K562 (cell line): ENCODE results near the gene NAV2. TPM values are rescaled to one million over a fixed set of nuclear protein-coding genes. Genes with fewer than 3 reads are reported as not detected.

Source experiments
- ATAC-seq: fragments of 200-7000 bp; cut with Tn5 transposase; 3 replicates; pipeline ENCODE4 v1.9.1; 2020; ENCODE audit warnings: moderate library complexity
- BruUV-seq: library from RNA; stranded (reverse); fragments of 400-500 nt; replicated peaks from 2 replicates; lab custom pipeline; 2021; lab: Mats Ljungman, UMichigan
- CTCF ChIA-PET: fragments of 300-600 bp; formaldehyde crosslinking; extraction: SDS; loops from one replicate; lab custom pipeline; 2021; ENCODE audit warnings: low intra/inter-chr PET ratio; lab: Yijun Ruan, JAX
- POLR2A ChIA-PET: fragments of 300-600, 350-650 bp; sonication (Branson Sonifier 250); formaldehyde crosslinking; extraction: SDS; loops from one replicate; lab custom pipeline; 2021; ENCODE audit warnings: antibody characterized with exemption, inconsistent platforms; lab: Yijun Ruan, JAX
- DNase-seq, 4 experiments: peaks; one replicate each; pipeline versions ENCODE4 v3.0.0 to v3.0.0-alpha.2; 2011 to 2018; ENCODE audit warnings: low spot score in 3 of 4, mixed read lengths in 3 of 4; ENCODE audit errors: extremely low read depth in 1 of 4
- FAIRE-seq: peaks from 2 replicates; lab custom pipeline; 2011; peaks lifted over from hg19 to GRCh38; lab: Jason Lieb, UNC
- H2AFZ ChIP-seq: 2 replicates; pipeline ENCODE4 v1.6.0; 2011; ENCODE audit warnings: low read depth, low read length, control low read depth, inconsistent platforms
- H3K27ac ChIP-seq: fragments of 200-600 bp; 3 replicates; pipeline ENCODE4 v1.8.0; 2011; ENCODE audit warnings: low read depth, mild to moderate bottlenecking, control low read depth, inconsistent platforms, low read length, moderate library complexity, mixed read lengths; ENCODE audit errors: extremely low read depth
- H3K27me3 ChIP-seq, 2 experiments: fragments of 300-600 bp in 1 of 2; 2 replicates in 1 of 2; 3 replicates in 1 of 2; pipeline versions ENCODE4 v1.6.0 to v1.8.0; 2011; ENCODE audit warnings: inconsistent platforms in 2 of 2, low read length in 2 of 2, mild to moderate bottlenecking in 1 of 2, mixed read lengths in 1 of 2, moderate library complexity in 1 of 2; ENCODE audit not compliant: control insufficient read depth in 2 of 2, insufficient read depth in 2 of 2
- H3K36me3 ChIP-seq: fragments of 300-600 bp; 3 replicates; pipeline ENCODE4 v1.8.0; 2011; ENCODE audit warnings: mild to moderate bottlenecking, low read length, inconsistent platforms; ENCODE audit not compliant: control insufficient read depth, insufficient read depth
- H3K4me1 ChIP-seq, 2 experiments: fragments of 200-600 bp in 1 of 2; replicated peaks in 1 of 2; 2 replicates in 1 of 2; 3 replicates in 1 of 2; pipeline versions ENCODE4 v1.5.1 to v1.8.0; 2011; ENCODE audit warnings: inconsistent platforms in 2 of 2, low read length in 2 of 2, mild to moderate bottlenecking in 1 of 2, mixed read lengths in 1 of 2, moderate library complexity in 1 of 2; ENCODE audit not compliant: control insufficient read depth in 2 of 2, insufficient read depth in 2 of 2
- H3K4me2 ChIP-seq: 2 replicates; pipeline ENCODE4 v1.6.1; 2011; ENCODE audit warnings: low read length, control low read depth, inconsistent platforms, mixed read lengths; ENCODE audit not compliant: insufficient read depth
- H3K4me3 ChIP-seq: fragments of 200-600 bp; sonication (generic), shearing (Covaris generic); 2 replicates; pipeline ENCODE4 v1.5.1; 2016; ENCODE audit warnings: control low read depth, inconsistent platforms
- H3K79me2 ChIP-seq: fragments of 200-600 bp; 3 replicates; pipeline ENCODE4 v1.8.0; 2011; ENCODE audit warnings: low read length, inconsistent platforms; ENCODE audit not compliant: control insufficient read depth, insufficient read depth
- H3K9ac ChIP-seq, 2 experiments: 2 replicates each; pipeline versions ENCODE4 v1.6.0 to v1.6.1; 2011; ENCODE audit warnings: low read depth in 2 of 2, low read length in 2 of 2, control low read depth in 1 of 2, inconsistent platforms in 1 of 2, mild to moderate bottlenecking in 1 of 2, mixed read lengths in 1 of 2; ENCODE audit not compliant: insufficient read depth in 1 of 2
- H3K9me1 ChIP-seq: one replicate; pipeline ENCODE4 v1.6.0; 2011; ENCODE audit warnings: inconsistent platforms, mild to moderate bottlenecking, low read length, moderate library complexity; ENCODE audit not compliant: control insufficient read depth, insufficient read depth
- H3K9me3 ChIP-seq: replicated peaks from 2 replicates; pipeline ENCODE4 v1.5.1; 2011; ENCODE audit warnings: low read depth, low read length, inconsistent platforms; ENCODE audit not compliant: control insufficient read depth, insufficient read depth
- H4K20me1 ChIP-seq: replicated peaks from 2 replicates; pipeline ENCODE4 v1.6.1; 2011; ENCODE audit warnings: low read length, inconsistent platforms, mixed read lengths; ENCODE audit not compliant: control insufficient read depth, insufficient read depth
- HDAC3 ChIP-seq: fragments of 450-650 bp; IDR thresholded peaks from 2 replicates; pipeline ENCODE4 v1.6.1; 2018; ENCODE audit warnings: borderline replicate concordance, mild to moderate bottlenecking, moderate library complexity; ENCODE audit not compliant: partially characterized antibody
- NFRKB ChIP-seq: fragments of 450-650 bp; IDR thresholded peaks from 2 replicates; pipeline ENCODE4 v1.6.1; 2016; ENCODE audit warnings: low read depth
- PHB2 ChIP-seq: fragments of 450-650 bp; IDR thresholded peaks from 2 replicates; pipeline ENCODE4 v1.6.1; 2017; ENCODE audit warnings: low read depth
- RERE ChIP-seq: sonication (generic); formaldehyde crosslinking; IDR thresholded peaks from 2 replicates; pipeline ENCODE4 v1.8.0; 2023; ENCODE audit warnings: missing genetic modification reagents, mild to moderate bottlenecking, borderline replicate concordance
- ZNF407 ChIP-seq: fragments of 450-650 bp; IDR thresholded peaks from 2 replicates; pipeline ENCODE4 v1.6.1; 2016; ENCODE audit warnings: low read depth
- ZNF77 ChIP-seq: fragments of 250-450 bp; sonication (Bioruptor Pico); IDR thresholded peaks from 2 replicates; pipeline ENCODE4 v1.5.0; 2020
- WGBS: fragments of 100-300 bp; shearing (Covaris generic); methylation state at CpG from one replicate; pipeline ENCODE4 v1.1.6; 2016; ENCODE audit warnings: low coverage, mixed read lengths; ENCODE audit not compliant: insufficient coverage; ENCODE audit errors: missing lambda C conversion rate; 5-methylcytosine and 5-hydroxymethylcytosine counted together
- in situ Hi-C: fragments of 300-500 bp; cut with MboI; formaldehyde crosslinking; loops from 4 replicates; pipeline ENCODE4 v1.15.0; 2018; ENCODE audit warnings: inconsistent platforms, mixed read lengths
- intact Hi-C: fragments of 100-400 bp; cut with micrococcal nuclease; formaldehyde crosslinking; loops from 2 replicates; pipeline ENCODE4 v1.14.2; 2022
- polyA plus RNA-seq, 8 experiments: library from polyadenylated mRNA; depleted of rRNA in 4 of 8; stranded (reverse) in 5 of 8; unstranded in 3 of 8; fragments of >200 nt; fragmentation: Nextera tagmentation in 2 of 8; fragmentation: Illumina TruSeq in 1 of 8; extraction: Ambion mirVana in 2 of 8; extraction: Trizol in 1 of 8; gene quantifications; 2 replicates each; pipeline versions ENCODE4 v1.2.1 to v1.2.3, GENCODE V29; 2011 to 2014; ENCODE audit warnings: inconsistent platforms in 1 of 8, missing spikeins in 1 of 8
- total RNA-seq, 7 experiments: library from RNA; depleted of rRNA in 6 of 7; stranded (reverse); fragments of >200 nt in 6 of 7; fragmentation: Illumina TruSeq in 2 of 7; extraction: Trizol in 2 of 7; gene quantifications; 2 replicates each; pipeline versions ENCODE4 v1.2.1 to v1.2.3, GENCODE V29; 2011 to 2021; ENCODE audit warnings: low replicate concordance in 1 of 7

The NAV2 gene
- total and polyA plus RNA-seq, 9 of the 15 experiments (the other 6 are each of a cell fraction or from before 2014, with no cell fraction given): 0.03 to 0.35 (median 0.05) TPM

GRCh38 chr11:20090654-20091374 lies 378.2 kb downstream of the NAV2 start (continued):
- no peak for TF ChIP-seq RERE

GRCh38 chr11:20093775-20094174 lies 381.1 kb downstream of the NAV2 start:
- 59% methylated on average over 4 of the region's 5 CpGs for whole genome bisulfite sequencing
- no peak for TF ChIP-seq ZNF77 (CRISPR knock-in tag)
- no peak for TF ChIP-seq PHB2
- no peak for TF ChIP-seq ZNF407
- no peak for TF ChIP-seq NFRKB
- no peak for TF ChIP-seq HDAC3

More at GRCh38 chr11:20093775-20094174, 381.1 kb downstream of the NAV2 start:
- H3K9me3 ChIP-seq: no peaks in the 10 kb centered on the region
- no peaks in the 10 kb centered on the region for H3K36me3 ChIP-seq
- ChIA-PET CTCF (no interaction called here), POLR2A (no interaction called here)
- H3K9ac ChIP-seq: no peak overlapping the region
- no peaks in the 10 kb centered on the region for H3K79me2 ChIP-seq
- no peak overlapping the region for H2AFZ ChIP-seq
- no peaks in the 10 kb centered on the region for H3K9me1 ChIP-seq
- in situ Hi-C loops (no loop called here), intact Hi-C loops (no loop called here)
- peaks cover 11 to 37% of the 10 kb centered on the region in 2 experiments for H3K4me1 ChIP-seq
- BruUV-seq: no TSS peak
- H3K27me3 ChIP-seq: no peaks in the 10 kb centered on the region
- no peak overlapping the region for H3K27ac ChIP-seq
- FAIRE-seq: no peak
- H4K20me1 ChIP-seq: no peaks in the 10 kb centered on the region
- H3K4me3 ChIP-seq: no peak overlapping the region
- DNase-seq: no peak
- no peak for ATAC-seq
- no peak overlapping the region for H3K4me2 ChIP-seq
